ENCODE measurements around the gene LHX4.

LHX4 gene

DNA sequence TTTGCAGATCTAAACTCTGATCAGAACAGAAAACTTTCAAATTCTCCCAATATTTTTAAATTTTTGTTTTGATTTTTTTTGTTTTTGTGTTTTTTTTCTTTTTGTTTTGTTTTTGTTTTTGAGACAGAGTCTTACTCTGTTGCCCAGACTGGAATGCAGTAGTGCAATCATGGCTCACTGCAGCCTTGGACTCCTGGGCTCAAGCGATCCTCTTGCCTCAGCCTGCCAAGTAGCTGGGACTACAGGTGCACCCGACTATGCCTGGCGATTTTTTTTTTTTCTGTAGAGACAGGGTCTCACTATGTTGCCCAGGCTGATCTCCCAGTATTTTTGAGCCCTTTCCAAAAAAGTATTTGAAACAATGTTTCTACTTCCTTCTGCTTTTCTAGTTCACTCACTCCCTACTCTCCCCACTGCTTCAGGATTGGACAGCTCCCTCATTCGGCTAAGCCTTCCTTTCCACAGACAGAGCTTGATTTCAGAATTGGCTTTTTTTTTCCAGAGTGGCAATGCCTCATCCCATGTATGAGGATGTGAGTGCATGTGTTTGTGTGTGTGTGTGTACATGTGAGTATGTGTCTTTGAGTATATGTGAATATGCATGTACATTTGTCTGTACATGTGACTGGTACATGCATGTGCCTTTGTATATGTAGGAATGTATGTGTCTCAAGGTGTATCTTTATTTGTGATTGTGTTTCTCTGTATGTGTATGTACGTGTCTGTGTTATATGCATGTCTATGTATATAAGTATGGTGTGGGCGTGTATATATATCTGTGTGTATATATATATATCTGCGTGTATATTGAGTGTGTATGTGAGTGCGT, 11.9 kb downstream of the LHX4 start:
- no peaks in the 10 kb centered on the region for H3K36me3 ChIP-seq (ENCODE audit: control insufficient read depth, insufficient read depth, low read length)
- peaks cover 16% of the 10 kb centered on the region for H3K27me3 ChIP-seq (ENCODE audit: control insufficient read depth, insufficient read depth, low read length)
- peaks cover 32% of the 10 kb centered on the region for H3K4me1 ChIP-seq (ENCODE audit: control insufficient read depth, insufficient read depth, low read length)
- no peak overlapping the region for H3K4me3 ChIP-seq (ENCODE audit: low read depth, low read length)
- no peaks in the 10 kb centered on the region for H3K9me3 ChIP-seq (ENCODE audit: control insufficient read depth, insufficient read depth, low read length)
- H3K9ac ChIP-seq (ENCODE audit: low read depth, low read length), result no peak overlapping the region

DNA sequence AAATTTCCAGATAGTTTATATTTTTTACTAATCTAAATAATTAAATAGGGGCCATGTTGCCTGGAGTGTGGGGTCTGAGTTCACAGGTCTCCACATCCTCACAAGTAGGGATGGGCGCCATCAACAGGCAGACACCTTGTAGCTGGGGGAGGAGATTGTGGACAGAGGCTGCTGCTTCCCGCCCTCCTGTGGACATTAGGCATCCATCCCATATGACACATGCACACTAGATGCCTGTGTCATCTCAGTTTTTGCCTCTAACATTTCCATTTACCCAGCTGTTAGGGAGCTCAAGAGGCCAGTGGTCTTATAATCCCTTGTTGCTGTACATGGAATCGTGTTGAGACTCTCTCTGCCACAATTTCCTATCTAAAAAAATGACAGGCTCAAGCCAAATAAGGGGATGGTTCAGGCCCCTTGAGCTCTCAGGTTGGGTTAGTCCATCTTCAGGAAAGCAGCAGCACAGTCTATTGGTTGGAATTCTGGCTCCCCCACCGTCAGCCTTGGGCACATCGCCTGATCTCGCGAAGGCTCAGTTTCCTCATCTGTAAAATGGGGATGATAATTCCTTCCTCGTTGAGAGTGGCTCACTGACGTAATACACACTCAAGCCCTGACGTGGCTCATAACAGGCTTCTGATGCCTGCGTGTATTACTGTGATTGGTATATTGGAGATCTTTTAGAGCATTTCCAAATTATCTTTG, 13.6 kb downstream of the LHX4 start:
- Histone ChIP-seq H3K9me3 (ENCODE audit: control insufficient read depth, insufficient read depth, low read length) (no peaks in the 10 kb centered on the region), H3K27me3 (ENCODE audit: control insufficient read depth, insufficient read depth, low read length) (no peaks in the 10 kb centered on the region), H3K4me3 (ENCODE audit: low read depth, low read length) (no peak overlapping the region), H3K36me3 (ENCODE audit: control insufficient read depth, insufficient read depth, low read length) (no peaks in the 10 kb centered on the region), H3K9ac (ENCODE audit: low read depth, low read length) (no peak overlapping the region), H3K4me1 (ENCODE audit: control insufficient read depth, insufficient read depth, low read length) (peaks cover 21% of the 10 kb centered on the region)

DNA sequence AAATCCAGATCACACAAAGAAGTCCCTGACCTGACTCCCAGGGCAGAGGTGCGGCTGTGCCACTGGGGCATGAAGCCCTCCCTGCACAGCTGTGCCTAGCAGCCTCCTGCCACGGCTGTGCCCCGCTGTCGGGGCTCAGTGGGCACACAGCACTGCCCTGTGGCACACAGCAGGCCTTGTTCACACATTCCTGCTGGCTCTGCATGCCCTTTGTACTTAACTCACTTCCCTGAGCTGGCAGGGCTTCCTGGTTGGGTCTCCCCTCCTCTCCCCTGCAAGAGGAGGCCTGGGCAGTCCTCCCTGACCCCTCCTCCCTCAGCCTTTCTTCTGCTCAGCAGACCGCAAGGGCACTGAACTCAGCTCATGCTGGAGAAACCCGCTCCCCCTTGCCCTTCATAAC, 14.8 kb downstream of the LHX4 start:
- H3K9ac ChIP-seq (ENCODE audit: low read depth, low read length), result no peak overlapping the region
- H3K36me3 ChIP-seq (ENCODE audit: control insufficient read depth, insufficient read depth, low read length), result no peaks in the 10 kb centered on the region
- no peaks in the 10 kb centered on the region for H3K9me3 ChIP-seq (ENCODE audit: control insufficient read depth, insufficient read depth, low read length)
- H3K4me3 ChIP-seq (ENCODE audit: low read depth, low read length), result no peak overlapping the region
- no peaks in the 10 kb centered on the region for H3K27me3 ChIP-seq (ENCODE audit: control insufficient read depth, insufficient read depth, low read length)
- peaks cover 15% of the 10 kb centered on the region for H3K4me1 ChIP-seq (ENCODE audit: control insufficient read depth, insufficient read depth, low read length)

- Histone ChIP-seq H3K27me3 (ENCODE audit: control insufficient read depth, insufficient read depth, low read length) (no peaks in the 10 kb centered on the region), H3K9me3 (ENCODE audit: control insufficient read depth, insufficient read depth, low read length) (no peaks in the 10 kb centered on the region), H3K4me1 (ENCODE audit: control insufficient read depth, insufficient read depth, low read length) (peaks cover 15% of the 10 kb centered on the region), H3K9ac (ENCODE audit: low read depth, low read length) (no peak overlapping the region), H3K4me3 (ENCODE audit: low read depth, low read length) (no peak overlapping the region), H3K36me3 (ENCODE audit: control insufficient read depth, insufficient read depth, low read length) (no peaks in the 10 kb centered on the region)
Measured at GRCh38 chr1:180246579-180246978, 16.5 kb downstream of the LHX4 start.

DNA sequence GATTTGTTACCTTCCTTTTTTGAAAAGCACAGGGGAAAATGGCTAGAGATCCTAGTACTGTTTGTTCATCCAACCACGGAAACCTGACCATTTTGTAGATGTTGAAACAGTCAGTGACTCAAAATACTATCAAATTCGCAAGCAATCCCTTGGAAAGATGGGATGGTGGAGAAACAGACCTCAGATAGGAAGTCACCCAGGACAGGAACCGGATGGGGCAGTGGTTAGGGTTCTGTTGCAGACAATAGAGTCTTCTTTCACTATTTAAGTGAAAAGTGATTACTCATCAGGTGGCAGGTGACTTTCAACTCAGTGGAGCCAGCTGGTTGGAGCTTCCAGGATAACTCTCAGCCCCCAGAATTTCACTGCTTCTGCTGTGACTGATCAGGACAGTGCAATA, 17.0 kb downstream of the LHX4 start:
- H3K36me3 ChIP-seq (ENCODE audit: control insufficient read depth, insufficient read depth, low read length), result no peaks in the 10 kb centered on the region
- no peak overlapping the region for H3K4me3 ChIP-seq (ENCODE audit: low read depth, low read length)
- no peaks in the 10 kb centered on the region for H3K9me3 ChIP-seq (ENCODE audit: control insufficient read depth, insufficient read depth, low read length)
- peaks cover 15% of the 10 kb centered on the region for H3K4me1 ChIP-seq (ENCODE audit: control insufficient read depth, insufficient read depth, low read length)
- no peaks in the 10 kb centered on the region for H3K27me3 ChIP-seq (ENCODE audit: control insufficient read depth, insufficient read depth, low read length)
- no peak overlapping the region for H3K9ac ChIP-seq (ENCODE audit: low read depth, low read length)

- Histone ChIP-seq H3K36me3 (ENCODE audit: control insufficient read depth, insufficient read depth, low read length) (no peaks in the 10 kb centered on the region), H3K4me1 (ENCODE audit: control insufficient read depth, insufficient read depth, low read length) (peaks cover 10% of the 10 kb centered on the region), H3K9me3 (ENCODE audit: control insufficient read depth, insufficient read depth, low read length) (no peaks in the 10 kb centered on the region), H3K9ac (ENCODE audit: low read depth, low read length) (no peak overlapping the region), H3K27me3 (ENCODE audit: control insufficient read depth, insufficient read depth, low read length) (no peaks in the 10 kb centered on the region), H3K4me3 (ENCODE audit: low read depth, low read length) (no peak overlapping the region)
Measured at GRCh38 chr1:180247580-180247979, 17.5 kb downstream of the LHX4 start.

- Histone ChIP-seq H3K36me3 (ENCODE audit: control insufficient read depth, insufficient read depth, low read length) (no peaks in the 10 kb centered on the region), H3K4me3 (ENCODE audit: low read depth, low read length) (no peak overlapping the region), H3K4me1 (ENCODE audit: control insufficient read depth, insufficient read depth, low read length) (peaks cover 6% of the 10 kb centered on the region), H3K27me3 (ENCODE audit: control insufficient read depth, insufficient read depth, low read length) (no peaks in the 10 kb centered on the region), H3K9me3 (ENCODE audit: control insufficient read depth, insufficient read depth, low read length) (no peaks in the 10 kb centered on the region), H3K9ac (ENCODE audit: low read depth, low read length) (no peak overlapping the region)
Measured at GRCh38 chr1:180248176-180248575, 18.1 kb downstream of the LHX4 start.

- H3K27me3 ChIP-seq (ENCODE audit: control insufficient read depth, insufficient read depth, low read length), result no peaks in the 10 kb centered on the region
- H3K9me3 ChIP-seq (ENCODE audit: control insufficient read depth, insufficient read depth, low read length), result no peaks in the 10 kb centered on the region
- H3K4me1 ChIP-seq (ENCODE audit: control insufficient read depth, insufficient read depth, low read length), result peaks cover 8% of the 10 kb centered on the region
- H3K9ac ChIP-seq (ENCODE audit: low read depth, low read length), result no peak overlapping the region
- H3K4me3 ChIP-seq (ENCODE audit: low read depth, low read length), result no peak overlapping the region
- no peaks in the 10 kb centered on the region for H3K36me3 ChIP-seq (ENCODE audit: control insufficient read depth, insufficient read depth, low read length)
Measured at GRCh38 chr1:180248731-180249681, 18.9 kb downstream of the LHX4 start.

GRCh38 chr1:180249725-180250498, 19.8 kb downstream of the LHX4 start:
- Histone ChIP-seq H3K36me3 (ENCODE audit: control insufficient read depth, insufficient read depth, low read length) (no peaks in the 10 kb centered on the region), H3K4me1 (ENCODE audit: control insufficient read depth, insufficient read depth, low read length) (peaks cover 8% of the 10 kb centered on the region), H3K9ac (ENCODE audit: low read depth, low read length) (no peak overlapping the region), H3K9me3 (ENCODE audit: control insufficient read depth, insufficient read depth, low read length) (no peaks in the 10 kb centered on the region), H3K4me3 (ENCODE audit: low read depth, low read length) (no peak overlapping the region), H3K27me3 (ENCODE audit: control insufficient read depth, insufficient read depth, low read length) (no peaks in the 10 kb centered on the region)

GRCh38 chr1:180250499-180250770, 20.4 kb downstream of the LHX4 start:
- Histone ChIP-seq H3K36me3 (ENCODE audit: control insufficient read depth, insufficient read depth, low read length) (no peaks in the 10 kb centered on the region), H3K9ac (ENCODE audit: low read depth, low read length) (no peak overlapping the region), H3K9me3 (ENCODE audit: control insufficient read depth, insufficient read depth, low read length) (no peaks in the 10 kb centered on the region), H3K4me1 (ENCODE audit: control insufficient read depth, insufficient read depth, low read length) (peaks cover 8% of the 10 kb centered on the region), H3K27me3 (ENCODE audit: control insufficient read depth, insufficient read depth, low read length) (no peaks in the 10 kb centered on the region), H3K4me3 (ENCODE audit: low read depth, low read length) (no peak overlapping the region)

- H3K9ac ChIP-seq (ENCODE audit: low read depth, low read length), result no peak overlapping the region
- no peaks in the 10 kb centered on the region for H3K9me3 ChIP-seq (ENCODE audit: control insufficient read depth, insufficient read depth, low read length)
- H3K36me3 ChIP-seq (ENCODE audit: control insufficient read depth, insufficient read depth, low read length), result no peaks in the 10 kb centered on the region
- H3K4me1 ChIP-seq (ENCODE audit: control insufficient read depth, insufficient read depth, low read length), result peaks cover 8% of the 10 kb centered on the region
- H3K4me3 ChIP-seq (ENCODE audit: low read depth, low read length), result no peak overlapping the region
- no peaks in the 10 kb centered on the region for H3K27me3 ChIP-seq (ENCODE audit: control insufficient read depth, insufficient read depth, low read length)
Measured at GRCh38 chr1:180250883-180251509, 20.9 kb downstream of the LHX4 start.
